ENCODE data around the gene SHANK1.
"Not testable (repeated sequence)": the region's sequence is repeated elsewhere in the genome, so short reads cannot be mapped to it uniquely, and the experiment has no call there.

- not testable (repeated sequence) for TF ChIP-seq CTCF (IDR thresholded peaks at IDR 0.05; ENCODE audit: insufficient read depth, low read length, poor library complexity, severe bottlenecking); EZH2phosphoT487 (conservative IDR thresholded peaks at IDR 0.05; ENCODE audit: low read length)
These were observed 41.9 kb upstream of the SHANK1 start for GRCh38 chr19:50761501-50761900.

Data from SU-DHL-6 (cell line).